ENCODE results near the gene HS6ST1.

HS6ST1 gene

DNA sequence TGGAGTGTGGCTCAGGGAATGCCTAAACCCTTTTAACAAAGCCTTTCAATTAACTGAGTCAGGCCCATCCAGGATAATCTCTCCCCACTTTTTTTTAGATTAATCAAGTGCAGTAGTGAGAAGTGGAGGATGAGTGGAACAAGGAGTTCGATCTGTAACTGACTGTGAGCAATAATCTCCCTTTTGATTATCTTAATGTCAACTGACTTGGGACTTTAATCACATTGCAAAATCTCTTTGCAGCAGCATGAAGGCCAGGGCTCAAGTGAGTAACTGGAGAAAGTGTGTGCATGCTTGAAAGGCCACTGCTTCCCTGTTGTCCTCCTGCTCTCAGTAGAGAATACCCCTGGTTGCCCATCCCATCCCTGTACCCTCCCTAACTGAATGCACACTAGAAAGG lies 32.1 kb upstream of the HS6ST1 start:
- Histone ChIP-seq H3K27me3 (ENCODE audit: insufficient read depth, poor library complexity, severe bottlenecking) (no peaks in the 10 kb centered on the region), H3K27ac (replicated peaks) (no peak overlapping the region), H3K4me3 (replicated peaks; ENCODE audit: insufficient read depth, low read length) (no peak overlapping the region)
- DNase-seq (ENCODE audit: low read depth in 1 of 2, low spot score in 1 of 2) = no peak
- TF ChIP-seq POLR2AphosphoS5 (IDR thresholded peaks at IDR 0.05; ENCODE audit: low read depth) = no peak

DNA sequence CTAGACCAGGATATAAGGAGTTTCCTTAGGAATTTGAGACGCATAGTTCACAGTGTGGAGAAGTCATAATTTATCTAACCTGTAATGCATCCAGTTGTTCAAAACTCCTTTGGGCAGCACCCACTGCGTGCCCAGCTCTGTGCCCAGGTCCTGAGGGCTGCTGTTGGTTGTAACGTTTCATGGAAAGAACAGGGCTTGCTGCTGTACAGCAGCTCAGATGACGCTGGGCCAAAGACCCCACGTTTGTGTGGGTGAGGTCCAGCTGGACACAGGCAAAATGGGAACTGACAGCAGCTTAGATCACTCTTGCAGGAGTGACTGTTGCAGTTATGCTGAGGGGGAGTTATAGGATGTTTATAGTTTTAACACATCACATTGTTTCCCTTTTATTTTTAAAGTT lies 30.0 kb upstream of the HS6ST1 start:
- TF ChIP-seq POLR2AphosphoS5 (IDR thresholded peaks at IDR 0.05; ENCODE audit: low read depth) = no peak
- TF ChIP-seq GABPA (IDR thresholded peaks at IDR 0.05; ENCODE audit: low read depth) = no peak
- no peak for TF ChIP-seq SPI1 (IDR thresholded peaks at IDR 0.05; ENCODE audit: borderline replicate concordance, low read depth)
- TF ChIP-seq, protein P1, sequence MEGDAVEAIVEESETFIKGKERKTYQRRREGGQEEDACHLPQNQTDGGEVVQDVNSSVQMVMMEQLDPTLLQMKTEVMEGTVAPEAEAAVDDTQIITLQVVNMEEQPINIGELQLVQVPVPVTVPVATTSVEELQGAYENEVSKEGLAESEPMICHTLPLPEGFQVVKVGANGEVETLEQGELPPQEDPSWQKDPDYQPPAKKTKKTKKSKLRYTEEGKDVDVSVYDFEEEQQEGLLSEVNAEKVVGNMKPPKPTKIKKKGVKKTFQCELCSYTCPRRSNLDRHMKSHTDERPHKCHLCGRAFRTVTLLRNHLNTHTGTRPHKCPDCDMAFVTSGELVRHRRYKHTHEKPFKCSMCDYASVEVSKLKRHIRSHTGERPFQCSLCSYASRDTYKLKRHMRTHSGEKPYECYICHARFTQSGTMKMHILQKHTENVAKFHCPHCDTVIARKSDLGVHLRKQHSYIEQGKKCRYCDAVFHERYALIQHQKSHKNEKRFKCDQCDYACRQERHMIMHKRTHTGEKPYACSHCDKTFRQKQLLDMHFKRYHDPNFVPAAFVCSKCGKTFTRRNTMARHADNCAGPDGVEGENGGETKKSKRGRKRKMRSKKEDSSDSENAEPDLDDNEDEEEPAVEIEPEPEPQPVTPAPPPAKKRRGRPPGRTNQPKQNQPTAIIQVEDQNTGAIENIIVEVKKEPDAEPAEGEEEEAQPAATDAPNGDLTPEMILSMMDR (IDR thresholded peaks at IDR 0.05; ENCODE audit: insufficient read depth, low read length) = no peak
- TF ChIP-seq, protein P2, sequence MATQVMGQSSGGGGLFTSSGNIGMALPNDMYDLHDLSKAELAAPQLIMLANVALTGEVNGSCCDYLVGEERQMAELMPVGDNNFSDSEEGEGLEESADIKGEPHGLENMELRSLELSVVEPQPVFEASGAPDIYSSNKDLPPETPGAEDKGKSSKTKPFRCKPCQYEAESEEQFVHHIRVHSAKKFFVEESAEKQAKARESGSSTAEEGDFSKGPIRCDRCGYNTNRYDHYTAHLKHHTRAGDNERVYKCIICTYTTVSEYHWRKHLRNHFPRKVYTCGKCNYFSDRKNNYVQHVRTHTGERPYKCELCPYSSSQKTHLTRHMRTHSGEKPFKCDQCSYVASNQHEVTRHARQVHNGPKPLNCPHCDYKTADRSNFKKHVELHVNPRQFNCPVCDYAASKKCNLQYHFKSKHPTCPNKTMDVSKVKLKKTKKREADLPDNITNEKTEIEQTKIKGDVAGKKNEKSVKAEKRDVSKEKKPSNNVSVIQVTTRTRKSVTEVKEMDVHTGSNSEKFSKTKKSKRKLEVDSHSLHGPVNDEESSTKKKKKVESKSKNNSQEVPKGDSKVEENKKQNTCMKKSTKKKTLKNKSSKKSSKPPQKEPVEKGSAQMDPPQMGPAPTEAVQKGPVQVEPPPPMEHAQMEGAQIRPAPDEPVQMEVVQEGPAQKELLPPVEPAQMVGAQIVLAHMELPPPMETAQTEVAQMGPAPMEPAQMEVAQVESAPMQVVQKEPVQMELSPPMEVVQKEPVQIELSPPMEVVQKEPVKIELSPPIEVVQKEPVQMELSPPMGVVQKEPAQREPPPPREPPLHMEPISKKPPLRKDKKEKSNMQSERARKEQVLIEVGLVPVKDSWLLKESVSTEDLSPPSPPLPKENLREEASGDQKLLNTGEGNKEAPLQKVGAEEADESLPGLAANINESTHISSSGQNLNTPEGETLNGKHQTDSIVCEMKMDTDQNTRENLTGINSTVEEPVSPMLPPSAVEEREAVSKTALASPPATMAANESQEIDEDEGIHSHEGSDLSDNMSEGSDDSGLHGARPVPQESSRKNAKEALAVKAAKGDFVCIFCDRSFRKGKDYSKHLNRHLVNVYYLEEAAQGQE (IDR thresholded peaks at IDR 0.05; ENCODE audit: insufficient replicate concordance, low read depth) = no peak
- Histone ChIP-seq H3K27me3 (ENCODE audit: insufficient read depth, poor library complexity, severe bottlenecking) (no peaks in the 10 kb centered on the region), H3K4me3 (replicated peaks; ENCODE audit: insufficient read depth, low read length) (no peak overlapping the region), H3K27ac (replicated peaks) (no peak overlapping the region)
- DNase-seq (ENCODE audit: low read depth in 1 of 2, low spot score in 1 of 2) = no peak

DNA sequence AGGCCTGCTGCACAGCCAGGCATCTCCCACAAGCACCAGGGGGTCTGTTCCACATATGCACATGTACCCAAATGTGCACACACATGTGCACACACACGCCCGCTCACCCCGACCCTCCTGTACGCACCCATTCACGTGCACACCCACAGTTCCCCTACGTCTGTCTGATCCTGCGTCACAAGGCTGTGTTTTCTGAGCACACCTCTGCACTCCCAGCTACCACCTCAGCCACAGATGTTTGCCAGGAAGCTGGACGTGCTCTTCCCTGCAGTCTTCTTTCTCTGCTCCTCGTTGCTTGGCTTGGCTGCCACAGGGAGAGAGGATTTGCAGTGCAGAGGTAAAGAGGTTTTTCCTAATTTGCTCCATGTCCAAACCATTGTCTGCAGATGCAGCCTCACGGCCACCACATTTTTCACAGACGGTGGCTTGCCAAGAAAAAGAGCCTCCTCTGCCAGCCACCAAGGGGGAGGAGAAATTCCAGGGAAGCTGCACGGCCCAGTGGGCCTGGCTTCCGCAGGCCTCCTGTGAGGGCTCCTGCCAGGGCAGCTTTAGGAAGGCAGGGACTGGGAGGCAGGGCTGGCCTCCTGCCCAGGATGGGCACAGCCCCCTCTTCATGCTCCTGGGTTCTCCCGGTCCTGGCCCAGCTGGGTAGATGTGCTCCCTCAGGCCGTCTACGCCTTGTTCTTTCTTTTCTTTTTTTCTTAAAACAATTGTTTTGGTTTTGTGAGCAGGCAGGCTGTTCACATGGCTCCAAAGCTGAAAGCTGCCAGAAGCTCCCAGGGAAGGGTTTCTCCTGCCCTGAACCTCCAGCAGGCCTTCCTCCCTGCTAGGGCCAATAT lies 29.3 kb upstream of the HS6ST1 start:
- H3K27me3 ChIP-seq (ENCODE audit: insufficient read depth, poor library complexity, severe bottlenecking) = no peaks in the 10 kb centered on the region
- TF ChIP-seq GABPA (IDR thresholded peaks at IDR 0.05; ENCODE audit: low read depth) (no peak), POLR2AphosphoS5 (IDR thresholded peaks at IDR 0.05; ENCODE audit: low read depth) (no peak), SPI1 (IDR thresholded peaks at IDR 0.05; ENCODE audit: borderline replicate concordance, low read depth) (no peak)
- TF ChIP-seq, protein P2 (IDR thresholded peaks at IDR 0.05; ENCODE audit: insufficient replicate concordance, low read depth) = no peak
- TF ChIP-seq, protein P1 (IDR thresholded peaks at IDR 0.05; ENCODE audit: insufficient read depth, low read length) = no peak
- H3K27ac ChIP-seq (replicated peaks) = no peak overlapping the region
- no peak for DNase-seq (ENCODE audit: low read depth in 1 of 2, low spot score in 1 of 2)
- H3K4me3 ChIP-seq (replicated peaks; ENCODE audit: insufficient read depth, low read length) = no peak overlapping the region

DNA sequence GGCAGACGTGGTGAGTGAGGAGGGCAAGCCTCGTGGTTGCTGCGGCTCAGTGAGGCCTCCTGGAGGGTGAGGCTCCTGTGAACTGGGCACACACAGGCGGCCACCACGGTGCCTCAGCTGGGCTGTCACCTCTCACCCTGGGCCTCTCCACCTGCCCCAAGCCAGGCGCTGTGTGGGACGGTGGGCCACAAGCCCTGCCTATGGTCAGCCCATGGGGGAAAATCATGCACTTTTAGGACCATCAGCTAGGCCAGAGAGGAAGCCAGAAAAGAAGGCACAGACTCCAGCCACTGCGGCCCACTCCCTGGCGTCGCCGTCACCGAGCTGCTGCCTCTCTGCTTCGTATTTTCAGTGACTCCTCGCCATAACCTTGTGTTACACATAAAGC lies 28.5 kb upstream of the HS6ST1 start:
- TF ChIP-seq GABPA (IDR thresholded peaks at IDR 0.05; ENCODE audit: low read depth) = no peak
- TF ChIP-seq, protein P1 (IDR thresholded peaks at IDR 0.05; ENCODE audit: insufficient read depth, low read length) = no peak
- TF ChIP-seq, protein P2 (IDR thresholded peaks at IDR 0.05; ENCODE audit: insufficient replicate concordance, low read depth) = no peak
- no peak for TF ChIP-seq SPI1 (IDR thresholded peaks at IDR 0.05; ENCODE audit: borderline replicate concordance, low read depth)
- TF ChIP-seq POLR2AphosphoS5 (IDR thresholded peaks at IDR 0.05; ENCODE audit: low read depth) = no peak
- Histone ChIP-seq H3K27me3 (ENCODE audit: insufficient read depth, poor library complexity, severe bottlenecking) (no peaks in the 10 kb centered on the region), H3K27ac (replicated peaks) (no peak overlapping the region), H3K4me3 (replicated peaks; ENCODE audit: insufficient read depth, low read length) (no peak overlapping the region)
- no peak for DNase-seq (ENCODE audit: low read depth in 1 of 2, low spot score in 1 of 2)

All from HL-60 (cell line).